Activated T-helper 2 cell treated with anti-CD3 and anti-CD28 coated beads, Interferon-gamma antibody, Interleukin-2, Interleukin-4, amounts not matched to agents 10 μg/mL and 5 μg/mL and 100 μg/mL, durations not matched to agents 14 hours and 24 hours and 36 hours (primary cell): ENCODE results near the gene SMC6. TPM values are rescaled to one million over a fixed set of nuclear protein-coding genes. Genes with fewer than 3 reads are reported as not detected.
A peak's percentile ranks its signal among the peaks of the same experiment; 100 is the strongest.

Experiments used
- DNase-seq: peaks from one replicate; pipeline ENCODE4 v3.0.0; 2021; ENCODE audit warnings: low spot score
- H3K27ac Mint-ChIP-seq: one replicate; pipeline ENCODE4 v1.8.0; 2021; ENCODE audit warnings: mixed read lengths
- H3K27me3 Mint-ChIP-seq: one replicate; pipeline ENCODE4 v1.8.0; 2021; ENCODE audit warnings: low read depth, mixed read lengths
- H3K36me3 Mint-ChIP-seq: one replicate; pipeline ENCODE4 v1.8.0; 2021; ENCODE audit warnings: low read depth, mixed read lengths
- H3K4me1 Mint-ChIP-seq: one replicate; pipeline ENCODE4 v1.8.0; 2021; ENCODE audit warnings: low read depth, mixed read lengths
- H3K4me3 Mint-ChIP-seq: one replicate; pipeline ENCODE4 v1.8.0; 2021; ENCODE audit warnings: low read depth, mild to moderate bottlenecking, moderate library complexity, mixed read lengths
- H3K9me3 Mint-ChIP-seq: one replicate; pipeline ENCODE4 v1.8.0; 2021; ENCODE audit warnings: mixed read lengths
- intact Hi-C: fragments of 100-400 bp; cut with micrococcal nuclease; formaldehyde crosslinking; loops from one replicate; pipeline ENCODE4 v1.15.1; 2023
- total RNA-seq: library from RNA; stranded (reverse); gene quantifications from 2 replicates; pipeline ENCODE4 v1.2.3, GENCODE V29; 2022

The SMC6 gene
- total RNA-seq, 1 donor from 2014 or later, result 30.3 TPM

DNA sequence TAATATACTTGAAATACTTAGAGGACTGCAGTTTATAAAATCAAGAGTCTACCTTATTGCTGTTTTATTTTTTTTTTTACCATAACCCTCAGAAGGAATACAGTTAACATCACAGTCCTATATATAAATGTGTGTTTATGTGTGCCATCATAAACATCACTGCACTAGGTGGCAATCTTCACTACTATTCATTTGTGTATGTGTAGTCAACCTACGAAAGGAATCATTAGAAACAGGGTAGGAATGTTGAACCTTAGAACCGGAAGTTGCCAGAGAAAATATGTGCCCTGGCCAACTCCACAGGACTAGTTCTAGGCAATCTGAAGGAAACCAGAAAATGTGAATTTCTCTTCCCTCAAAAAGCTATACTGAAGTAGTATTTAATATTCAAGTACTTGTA lies 3.7 kb upstream of the SMC6 start:
- Mint-ChIP-seq H3K4me3 (no peak overlapping the region), H3K36me3 (peaks cover 20% of the 10 kb centered on the region)

GRCh38 chr2:17756668-17757067 lies 3.1 kb upstream of the SMC6 start:
- Mint-ChIP-seq H3K27me3 (no peaks in the 10 kb centered on the region), H3K36me3 (peaks cover 21% of the 10 kb centered on the region), H3K4me3 (no peak overlapping the region), H3K4me1 (peaks cover 47% of the 10 kb centered on the region), H3K9me3 (no peaks in the 10 kb centered on the region), H3K27ac (no peak overlapping the region)
- intact Hi-C loops, result loop anchor here (10.0 kb wide), 2 partner anchors 788 to 1588 kb away; no protein-coding TSS in a partner anchor
- DNase-seq, result no peak

More for the DNA sequence above, 3.7 kb upstream of the SMC6 start:
- no peaks in the 10 kb centered on the region for H3K9me3 Mint-ChIP-seq
- peaks cover 42% of the 10 kb centered on the region for H3K4me1 Mint-ChIP-seq
- no peak overlapping the region for H3K27ac Mint-ChIP-seq
- DNase-seq, result no peak
- H3K27me3 Mint-ChIP-seq, result no peaks in the 10 kb centered on the region
- intact Hi-C loops, result loop anchor here (10.0 kb wide), 2 partner anchors 787 to 1587 kb away; no protein-coding TSS in a partner anchor

- DNase-seq, result no peak
- intact Hi-C loops, result loop anchor here (5.0 to 10.0 kb wide), 4 partner anchors 37 to 1590 kb away; no protein-coding TSS in a partner anchor
- Mint-ChIP-seq H3K27me3 (no peaks in the 10 kb centered on the region), H3K4me3 (peak overlapping the region; percentile 91), H3K9me3 (no peaks in the 10 kb centered on the region), H3K36me3 (peaks cover 15% of the 10 kb centered on the region), H3K27ac (peak overlapping the region; percentile 96), H3K4me1 (peaks cover 51% of the 10 kb centered on the region)
These were observed 1.3 kb upstream of the SMC6 start for GRCh38 chr2:17754773-17755425.

DNA sequence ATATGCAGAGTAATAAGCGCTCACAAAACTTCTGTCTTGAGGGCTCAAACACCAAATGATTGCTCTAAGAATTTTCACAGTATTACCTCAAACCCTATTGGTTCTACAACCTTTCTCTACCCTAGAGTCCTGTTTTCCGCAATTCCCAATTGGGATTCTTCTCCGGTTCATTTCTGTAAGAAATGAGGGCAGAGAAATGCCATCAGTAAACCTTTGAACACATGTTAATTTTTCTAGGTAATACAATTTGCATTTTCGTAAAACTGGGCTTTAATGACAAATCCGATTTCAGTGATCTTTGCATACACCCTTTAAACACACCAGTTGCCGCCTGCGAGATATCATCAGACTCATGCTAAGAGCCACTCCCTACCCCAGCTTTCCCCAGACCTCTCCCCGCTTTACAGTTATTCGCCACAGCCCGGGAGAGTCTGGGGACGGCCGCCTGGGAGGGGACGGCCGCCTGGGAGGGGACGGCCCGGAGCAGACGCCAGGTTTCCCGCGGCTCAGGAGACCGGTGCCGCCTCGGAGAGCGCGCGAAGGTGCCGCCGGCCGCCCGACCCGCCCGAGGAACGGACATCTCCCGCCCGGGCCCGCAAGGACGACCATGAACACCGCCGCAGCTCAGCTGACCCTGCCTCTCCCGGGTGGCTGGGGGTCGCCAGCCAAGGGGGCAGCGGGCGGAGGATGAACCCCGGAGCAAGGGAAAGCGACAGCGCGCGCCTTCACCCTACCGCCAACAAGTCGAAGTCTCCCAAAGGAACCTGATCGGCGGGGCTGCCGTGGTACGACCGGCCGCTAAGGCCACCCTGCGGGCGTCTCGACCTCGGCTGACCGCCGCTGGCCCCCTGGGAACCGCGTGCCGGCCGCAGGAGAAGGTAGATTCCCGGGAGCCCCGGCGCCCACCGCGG lies 463 bp downstream of the SMC6 start:
- no peak for DNase-seq
- Mint-ChIP-seq H3K9me3 (no peaks in the 10 kb centered on the region), H3K4me3 (peak overlapping the region; percentile 91), H3K27ac (peak overlapping the region; percentile 96), H3K27me3 (no peaks in the 10 kb centered on the region), H3K4me1 (peaks cover 46% of the 10 kb centered on the region), H3K36me3 (peaks cover 11% of the 10 kb centered on the region)
- intact Hi-C loops, result loop anchor here (2.0 to 10.0 kb wide), 5 partner anchors 39 to 1592 kb away; partner anchors contain the start of gene KCNS3

GRCh38 chr2:17752246-17752645 lies 1.4 kb downstream of the SMC6 start:
- Mint-ChIP-seq H3K27ac (no peak overlapping the region), H3K9me3 (no peaks in the 10 kb centered on the region)
- intact Hi-C loops, result loop anchor here (2.0 to 10.0 kb wide), 5 partner anchors 40 to 1593 kb away; partner anchors contain the start of gene KCNS3

GRCh38 chr2:17749753-17750438 lies 3.7 kb downstream of the SMC6 start:
- no peak for DNase-seq
- intact Hi-C loops, result loop anchor here (5.0 to 10.0 kb wide), 4 partner anchors 42 to 1595 kb away; no protein-coding TSS in a partner anchor
- Mint-ChIP-seq H3K27ac (peak overlapping the region; percentile 30), H3K4me3 (peak overlapping the region; percentile 15), H3K36me3 (peaks cover 23% of the 10 kb centered on the region), H3K27me3 (no peaks in the 10 kb centered on the region), H3K4me1 (peaks cover 31% of the 10 kb centered on the region), H3K9me3 (no peaks in the 10 kb centered on the region)

More at GRCh38 chr2:17752246-17752645, 1.4 kb downstream of the SMC6 start:
- Mint-ChIP-seq H3K36me3 (peaks cover 15% of the 10 kb centered on the region), H3K4me3 (peak overlapping the region; percentile 91), H3K27me3 (no peaks in the 10 kb centered on the region), H3K4me1 (peaks cover 45% of the 10 kb centered on the region)
- no peak for DNase-seq

- DNase-seq, result no peak
- intact Hi-C loops, result no loop called here
- H3K9me3 Mint-ChIP-seq, result no peaks in the 10 kb centered on the region
- no peak overlapping the region for H3K27ac Mint-ChIP-seq
- H3K27me3 Mint-ChIP-seq, result no peaks in the 10 kb centered on the region
- peaks cover 28% of the 10 kb centered on the region for H3K4me1 Mint-ChIP-seq
- peaks cover 29% of the 10 kb centered on the region for H3K36me3 Mint-ChIP-seq
- no peak overlapping the region for H3K4me3 Mint-ChIP-seq
These were observed 4.9 kb downstream of the SMC6 start for GRCh38 chr2:17748745-17749144.

DNA sequence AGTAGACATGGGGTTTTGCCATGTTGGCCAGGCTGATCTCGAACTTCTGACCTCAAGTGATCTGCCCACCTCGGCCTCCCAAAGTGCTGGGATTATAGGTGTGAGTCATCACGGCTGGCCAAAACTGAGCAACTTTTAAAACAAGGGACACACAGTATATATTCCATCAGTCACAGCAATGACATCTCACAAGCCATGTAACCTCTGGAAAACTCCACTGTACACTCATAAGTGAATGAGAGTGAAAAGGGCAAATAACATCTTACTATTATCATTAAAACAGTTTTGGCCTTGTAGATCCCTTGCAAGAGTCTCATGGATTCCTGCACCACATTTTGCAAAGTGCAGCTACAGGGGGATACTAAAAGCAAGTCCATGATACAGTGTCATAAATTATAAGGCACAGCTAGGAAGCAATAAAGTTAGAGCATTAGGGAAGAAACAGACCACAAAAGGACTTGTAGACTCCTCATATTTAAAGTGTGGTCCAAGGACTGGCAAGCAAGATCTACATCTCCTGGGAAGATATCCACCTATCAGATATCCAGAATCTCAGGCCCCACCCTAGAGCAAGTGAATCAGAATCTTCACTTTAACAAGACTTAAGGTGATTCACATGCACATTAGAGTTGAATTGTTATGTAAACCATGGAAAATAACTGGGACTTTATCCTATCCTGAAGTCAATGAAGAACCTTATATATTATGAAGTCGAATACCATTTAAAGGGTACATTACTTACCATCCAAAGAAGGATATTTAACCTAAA lies 5.7 kb downstream of the SMC6 start:
- Mint-ChIP-seq H3K27me3 (no peaks in the 10 kb centered on the region), H3K27ac (no peak overlapping the region), H3K36me3 (peaks cover 38% of the 10 kb centered on the region), H3K4me1 (peaks cover 27% of the 10 kb centered on the region), H3K4me3 (no peak overlapping the region), H3K9me3 (no peaks in the 10 kb centered on the region)
- intact Hi-C loops, result no loop called here
- DNase-seq, result no peak

- Mint-ChIP-seq H3K4me3 (no peak overlapping the region), H3K36me3 (peaks cover 75% of the 10 kb centered on the region), H3K4me1 (no peaks in the 10 kb centered on the region), H3K27me3 (no peaks in the 10 kb centered on the region), H3K9me3 (no peaks in the 10 kb centered on the region), H3K27ac (no peak overlapping the region)
- intact Hi-C loops, result no loop called here
- no peak for DNase-seq
These were observed 13.4 kb downstream of the SMC6 start for GRCh38 chr2:17740203-17740602.

DNA sequence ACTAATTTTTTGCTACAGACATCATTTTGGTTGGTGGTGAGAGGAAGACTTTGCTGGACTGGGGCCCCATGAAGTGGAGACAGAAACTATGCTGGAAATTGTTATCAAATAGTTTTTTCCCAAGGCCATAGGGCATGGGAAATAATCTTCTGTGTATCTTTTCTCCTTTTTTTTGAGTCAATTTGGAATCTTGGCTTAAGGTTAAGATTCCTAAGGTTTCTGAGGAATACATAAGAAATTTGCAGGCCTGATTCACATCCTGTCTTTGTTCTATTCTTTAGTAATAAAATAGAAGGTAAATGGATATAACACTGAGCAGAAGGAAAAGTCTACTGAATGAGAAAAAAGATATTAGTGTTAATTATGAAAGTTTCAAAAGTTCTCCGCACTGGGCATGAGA lies 16.6 kb downstream of the SMC6 start:
- H3K9me3 Mint-ChIP-seq, result no peaks in the 10 kb centered on the region
- intact Hi-C loops, result no loop called here
- H3K27ac Mint-ChIP-seq, result no peak overlapping the region
- no peak for DNase-seq
- no peak overlapping the region for H3K4me3 Mint-ChIP-seq
- H3K36me3 Mint-ChIP-seq, result peaks cover 61% of the 10 kb centered on the region
- no peaks in the 10 kb centered on the region for H3K4me1 Mint-ChIP-seq
- H3K27me3 Mint-ChIP-seq, result no peaks in the 10 kb centered on the region

DNA sequence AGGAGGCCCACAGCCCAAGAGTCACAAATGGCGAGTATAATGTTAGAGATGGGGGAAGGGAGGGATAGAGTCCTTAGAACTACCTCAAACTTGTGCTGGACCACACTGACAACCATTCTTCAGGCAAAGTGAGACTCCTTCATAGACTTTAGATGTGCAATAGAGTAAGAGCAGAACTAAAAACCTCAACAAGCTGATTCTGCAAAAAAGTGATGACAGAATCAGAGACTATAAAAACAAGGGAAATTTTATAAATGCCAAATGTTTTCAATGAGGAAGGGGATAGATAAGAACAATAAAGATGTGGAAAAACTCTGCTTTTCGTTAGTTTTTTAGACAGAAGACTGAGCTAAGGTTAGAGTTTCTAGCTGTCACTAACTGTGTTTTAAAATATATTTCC lies 17.7 kb downstream of the SMC6 start:
- intact Hi-C loops, result no loop called here
- H3K9me3 Mint-ChIP-seq, result no peaks in the 10 kb centered on the region
- H3K36me3 Mint-ChIP-seq, result peaks cover 61% of the 10 kb centered on the region
- H3K4me3 Mint-ChIP-seq, result no peak overlapping the region
- no peaks in the 10 kb centered on the region for H3K4me1 Mint-ChIP-seq
- no peak overlapping the region for H3K27ac Mint-ChIP-seq
- no peaks in the 10 kb centered on the region for H3K27me3 Mint-ChIP-seq
- DNase-seq, result no peak

- H3K4me3 Mint-ChIP-seq, result no peak overlapping the region
- H3K27ac Mint-ChIP-seq, result no peak overlapping the region
- intact Hi-C loops, result no loop called here
- no peaks in the 10 kb centered on the region for H3K4me1 Mint-ChIP-seq
- DNase-seq, result no peak
- H3K27me3 Mint-ChIP-seq, result no peaks in the 10 kb centered on the region
- H3K9me3 Mint-ChIP-seq, result no peaks in the 10 kb centered on the region
- H3K36me3 Mint-ChIP-seq, result peaks cover 51% of the 10 kb centered on the region
These were observed 20.0 kb downstream of the SMC6 start for GRCh38 chr2:17733599-17733998.
